GM12878 (cell line): ENCODE data around the gene ACVR2A. TPM values are rescaled to one million over a fixed set of nuclear protein-coding genes. Genes with fewer than 3 reads are reported as not detected.

Experiments
- EGR1 ChIP-seq, 2 experiments: IDR thresholded peaks; 1 replicate in 1 of 2; 2 replicates in 1 of 2; pipeline ENCODE4 v1.6.1; 2011 to 2012; ENCODE audit warnings: low read depth in 2 of 2, low read length in 2 of 2, borderline replicate concordance in 1 of 2, mild to moderate bottlenecking in 1 of 2, moderate library complexity in 1 of 2
- ESRRA ChIP-seq: IDR thresholded peaks from 2 replicates; pipeline ENCODE4 v1.6.1; 2012; ENCODE audit warnings: mild to moderate bottlenecking, low read length, improper control_type of control experiment
- TARDBP ChIP-seq: IDR thresholded peaks from 2 replicates; pipeline ENCODE4 v1.6.1; 2016; ENCODE audit warnings: borderline replicate concordance
- polyA plus RNA-seq, 11 experiments: library from polyadenylated mRNA; depleted of rRNA in 4 of 11; unstranded in 6 of 11; stranded (reverse) in 5 of 11; fragments of >200 nt; fragmentation: Nextera tagmentation in 4 of 11; fragmentation: Illumina TruSeq in 1 of 11; extraction: Ambion mirVana in 4 of 11; extraction: Trizol in 1 of 11; gene quantifications; 1 replicate in 1 of 11; 2 replicates in 10 of 11; pipeline versions ENCODE4 v1.2.1 to v1.2.3, GENCODE V29; 2011 to 2016; ENCODE audit warnings: inconsistent platforms in 2 of 11, missing spikeins in 2 of 11, low read depth in 1 of 11
- total RNA-seq, 4 experiments: library from RNA; depleted of rRNA in 3 of 4; stranded (reverse); fragments of >200 nt in 3 of 4; fragmentation: Illumina TruSeq in 1 of 4; extraction: Trizol in 1 of 4; gene quantifications; 2 replicates each; pipeline versions ENCODE4 v1.2.1 to v1.2.3, GENCODE V29; 2013 to 2021
- TF ChIP-seq, protein P1 (sequence below): IDR thresholded peaks from 2 replicates; pipeline ENCODE4 v1.6.1; 2012; ENCODE audit warnings: improper control_type of control experiment, low read depth, low read length; ENCODE audit not compliant: insufficient replicate concordance
- TF ChIP-seq, protein P2 (sequence below): fragments of 450-650 bp; IDR thresholded peaks from 2 replicates; pipeline ENCODE4 v1.6.1; 2016; ENCODE audit warnings: mild to moderate bottlenecking

ACVR2A gene
- total and polyA plus RNA-seq, 10 of the 15 experiments (the other 5 are each of a cell fraction or from before 2014, with no cell fraction given): 0.42 to 3.0 (median 1.7) TPM

DNA sequence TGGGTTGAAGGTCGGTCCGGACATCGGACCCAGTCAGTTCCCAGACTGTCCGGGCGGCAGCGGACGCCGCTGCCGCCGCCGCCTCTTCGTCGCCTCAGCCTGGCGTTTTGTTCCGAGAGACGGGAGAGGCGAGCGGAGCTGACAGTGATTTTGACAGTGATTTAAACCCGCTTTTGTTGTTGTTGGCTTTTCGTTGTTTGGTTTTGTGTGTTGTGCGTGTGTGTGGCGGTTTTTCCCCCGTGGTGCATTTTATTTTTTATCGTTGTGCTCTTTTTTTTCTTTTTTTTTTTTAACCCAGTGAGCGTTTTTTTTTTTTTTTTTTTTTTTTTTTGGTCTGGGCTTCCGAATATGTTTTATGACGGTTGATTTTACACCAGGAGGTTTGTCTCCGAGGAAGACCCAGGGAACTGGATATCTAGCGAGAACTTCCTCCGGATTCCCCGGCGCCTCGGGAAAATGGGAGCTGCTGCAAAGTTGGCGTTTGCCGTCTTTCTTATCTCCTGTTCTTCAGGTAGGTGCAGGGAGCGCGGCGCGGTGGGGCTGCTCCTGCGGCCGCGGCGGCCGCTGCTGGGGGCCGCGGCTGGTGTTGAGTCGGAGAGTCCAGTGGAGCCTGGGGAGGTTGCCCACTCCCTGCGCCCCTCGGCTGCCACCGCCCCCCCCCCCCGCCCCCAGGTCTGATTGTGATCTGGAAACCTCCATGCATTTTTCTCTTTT, at the start of gene ACVR2A (continued):
- TF ChIP-seq, protein P1, sequence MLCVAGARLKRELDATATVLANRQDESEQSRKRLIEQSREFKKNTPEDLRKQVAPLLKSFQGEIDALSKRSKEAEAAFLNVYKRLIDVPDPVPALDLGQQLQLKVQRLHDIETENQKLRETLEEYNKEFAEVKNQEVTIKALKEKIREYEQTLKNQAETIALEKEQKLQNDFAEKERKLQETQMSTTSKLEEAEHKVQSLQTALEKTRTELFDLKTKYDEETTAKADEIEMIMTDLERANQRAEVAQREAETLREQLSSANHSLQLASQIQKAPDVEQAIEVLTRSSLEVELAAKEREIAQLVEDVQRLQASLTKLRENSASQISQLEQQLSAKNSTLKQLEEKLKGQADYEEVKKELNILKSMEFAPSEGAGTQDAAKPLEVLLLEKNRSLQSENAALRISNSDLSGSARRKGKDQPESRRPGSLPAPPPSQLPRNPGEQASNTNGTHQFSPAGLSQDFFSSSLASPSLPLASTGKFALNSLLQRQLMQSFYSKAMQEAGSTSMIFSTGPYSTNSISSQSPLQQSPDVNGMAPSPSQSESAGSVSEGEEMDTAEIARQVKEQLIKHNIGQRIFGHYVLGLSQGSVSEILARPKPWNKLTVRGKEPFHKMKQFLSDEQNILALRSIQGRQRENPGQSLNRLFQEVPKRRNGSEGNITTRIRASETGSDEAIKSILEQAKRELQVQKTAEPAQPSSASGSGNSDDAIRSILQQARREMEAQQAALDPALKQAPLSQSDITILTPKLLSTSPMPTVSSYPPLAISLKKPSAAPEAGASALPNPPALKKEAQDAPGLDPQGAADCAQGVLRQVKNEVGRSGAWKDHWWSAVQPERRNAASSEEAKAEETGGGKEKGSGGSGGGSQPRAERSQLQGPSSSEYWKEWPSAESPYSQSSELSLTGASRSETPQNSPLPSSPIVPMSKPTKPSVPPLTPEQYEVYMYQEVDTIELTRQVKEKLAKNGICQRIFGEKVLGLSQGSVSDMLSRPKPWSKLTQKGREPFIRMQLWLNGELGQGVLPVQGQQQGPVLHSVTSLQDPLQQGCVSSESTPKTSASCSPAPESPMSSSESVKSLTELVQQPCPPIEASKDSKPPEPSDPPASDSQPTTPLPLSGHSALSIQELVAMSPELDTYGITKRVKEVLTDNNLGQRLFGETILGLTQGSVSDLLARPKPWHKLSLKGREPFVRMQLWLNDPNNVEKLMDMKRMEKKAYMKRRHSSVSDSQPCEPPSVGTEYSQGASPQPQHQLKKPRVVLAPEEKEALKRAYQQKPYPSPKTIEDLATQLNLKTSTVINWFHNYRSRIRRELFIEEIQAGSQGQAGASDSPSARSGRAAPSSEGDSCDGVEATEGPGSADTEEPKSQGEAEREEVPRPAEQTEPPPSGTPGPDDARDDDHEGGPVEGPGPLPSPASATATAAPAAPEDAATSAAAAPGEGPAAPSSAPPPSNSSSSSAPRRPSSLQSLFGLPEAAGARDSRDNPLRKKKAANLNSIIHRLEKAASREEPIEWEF: no peak
- TF ChIP-seq ESRRA (no peak), EGR1 (IDR thresholded peaks at IDR 0.05; ENCODE audit: borderline replicate concordance in 1 of 2, low read depth in 2 of 2, low read length in 2 of 2) (no peak), TARDBP (no peak)
- TF ChIP-seq, protein P2, sequence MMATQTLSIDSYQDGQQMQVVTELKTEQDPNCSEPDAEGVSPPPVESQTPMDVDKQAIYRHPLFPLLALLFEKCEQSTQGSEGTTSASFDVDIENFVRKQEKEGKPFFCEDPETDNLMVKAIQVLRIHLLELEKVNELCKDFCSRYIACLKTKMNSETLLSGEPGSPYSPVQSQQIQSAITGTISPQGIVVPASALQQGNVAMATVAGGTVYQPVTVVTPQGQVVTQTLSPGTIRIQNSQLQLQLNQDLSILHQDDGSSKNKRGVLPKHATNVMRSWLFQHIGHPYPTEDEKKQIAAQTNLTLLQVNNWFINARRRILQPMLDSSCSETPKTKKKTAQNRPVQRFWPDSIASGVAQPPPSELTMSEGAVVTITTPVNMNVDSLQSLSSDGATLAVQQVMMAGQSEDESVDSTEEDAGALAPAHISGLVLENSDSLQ: peak; percentile 33; the same call in 1 of the 2 replicates
